ENCODE results near the gene SPATA13.

The SPATA13 gene

DNA sequence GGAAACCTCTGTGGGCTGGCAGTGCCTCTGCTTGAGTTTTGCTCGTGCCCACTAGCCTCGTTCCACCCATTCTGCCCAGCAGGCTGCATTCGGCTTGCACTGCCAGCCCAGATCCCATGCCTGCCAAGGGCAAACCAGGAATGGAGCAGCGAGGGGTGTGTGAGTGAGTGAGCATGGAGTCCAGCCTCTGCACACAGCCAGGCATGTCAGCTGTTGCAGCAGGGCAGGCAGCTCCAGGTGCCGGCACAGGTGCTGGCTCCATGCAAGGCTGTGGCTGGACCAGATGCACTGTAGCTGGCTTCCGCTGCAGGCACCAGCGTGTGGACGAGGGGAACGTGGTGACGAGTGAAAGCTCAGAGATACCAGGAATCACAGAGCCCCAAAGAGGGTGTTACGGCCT is 64.5 kb downstream of the SPATA13 start:
- no peaks in the 10 kb centered on the region for H3K27me3 ChIP-seq
- H3K9me3 ChIP-seq: no peaks in the 10 kb centered on the region
- H3K4me3 ChIP-seq (ENCODE audit: low read depth in 1 of 2, low read length in 1 of 2): no peak overlapping the region
- peaks cover 9 to 13% of the 10 kb centered on the region in 2 experiments for H3K4me1 ChIP-seq (ENCODE audit: control insufficient read depth in 1 of 2, insufficient read depth in 1 of 2, low read depth in 1 of 2, low read length in 1 of 2)
- TF ChIP-seq, protein P1, sequence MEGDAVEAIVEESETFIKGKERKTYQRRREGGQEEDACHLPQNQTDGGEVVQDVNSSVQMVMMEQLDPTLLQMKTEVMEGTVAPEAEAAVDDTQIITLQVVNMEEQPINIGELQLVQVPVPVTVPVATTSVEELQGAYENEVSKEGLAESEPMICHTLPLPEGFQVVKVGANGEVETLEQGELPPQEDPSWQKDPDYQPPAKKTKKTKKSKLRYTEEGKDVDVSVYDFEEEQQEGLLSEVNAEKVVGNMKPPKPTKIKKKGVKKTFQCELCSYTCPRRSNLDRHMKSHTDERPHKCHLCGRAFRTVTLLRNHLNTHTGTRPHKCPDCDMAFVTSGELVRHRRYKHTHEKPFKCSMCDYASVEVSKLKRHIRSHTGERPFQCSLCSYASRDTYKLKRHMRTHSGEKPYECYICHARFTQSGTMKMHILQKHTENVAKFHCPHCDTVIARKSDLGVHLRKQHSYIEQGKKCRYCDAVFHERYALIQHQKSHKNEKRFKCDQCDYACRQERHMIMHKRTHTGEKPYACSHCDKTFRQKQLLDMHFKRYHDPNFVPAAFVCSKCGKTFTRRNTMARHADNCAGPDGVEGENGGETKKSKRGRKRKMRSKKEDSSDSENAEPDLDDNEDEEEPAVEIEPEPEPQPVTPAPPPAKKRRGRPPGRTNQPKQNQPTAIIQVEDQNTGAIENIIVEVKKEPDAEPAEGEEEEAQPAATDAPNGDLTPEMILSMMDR (IDR thresholded peaks at IDR 0.05): no peak
- H3K36me3 ChIP-seq: no peaks in the 10 kb centered on the region
- no peak overlapping the region for H3K27ac ChIP-seq

DNA sequence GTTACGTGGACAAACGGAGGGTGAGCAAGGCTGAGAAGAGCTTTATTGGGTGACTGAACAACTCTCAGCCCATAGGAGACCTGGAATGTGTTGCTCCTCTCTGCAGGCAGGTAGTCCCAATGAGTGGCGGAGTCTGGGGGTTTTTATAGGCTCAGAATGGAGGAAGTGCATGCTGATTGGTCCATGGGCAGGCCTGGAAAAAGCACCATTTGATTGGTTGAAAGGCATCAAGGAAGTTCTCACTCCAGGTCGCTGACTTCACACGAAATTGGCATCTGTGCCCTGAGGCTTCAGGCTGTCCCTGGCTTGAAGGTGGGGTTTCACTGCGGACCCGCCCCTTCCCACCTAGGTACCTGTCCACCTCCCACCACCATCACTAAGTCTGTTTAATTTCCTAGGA is 65.4 kb downstream of the SPATA13 start:
- H3K27ac ChIP-seq: no peak overlapping the region
- TF ChIP-seq, protein P1 (IDR thresholded peaks at IDR 0.05): no peak
- no peaks in the 10 kb centered on the region for H3K27me3 ChIP-seq
- H3K4me1 ChIP-seq (ENCODE audit: control insufficient read depth in 1 of 2, insufficient read depth in 1 of 2, low read depth in 1 of 2, low read length in 1 of 2): peaks cover 9 to 13% of the 10 kb centered on the region in 2 experiments
- no peaks in the 10 kb centered on the region for H3K36me3 ChIP-seq
- no peak overlapping the region for H3K4me3 ChIP-seq (ENCODE audit: low read depth in 1 of 2, low read length in 1 of 2)
- H3K9me3 ChIP-seq: no peaks in the 10 kb centered on the region

DNA sequence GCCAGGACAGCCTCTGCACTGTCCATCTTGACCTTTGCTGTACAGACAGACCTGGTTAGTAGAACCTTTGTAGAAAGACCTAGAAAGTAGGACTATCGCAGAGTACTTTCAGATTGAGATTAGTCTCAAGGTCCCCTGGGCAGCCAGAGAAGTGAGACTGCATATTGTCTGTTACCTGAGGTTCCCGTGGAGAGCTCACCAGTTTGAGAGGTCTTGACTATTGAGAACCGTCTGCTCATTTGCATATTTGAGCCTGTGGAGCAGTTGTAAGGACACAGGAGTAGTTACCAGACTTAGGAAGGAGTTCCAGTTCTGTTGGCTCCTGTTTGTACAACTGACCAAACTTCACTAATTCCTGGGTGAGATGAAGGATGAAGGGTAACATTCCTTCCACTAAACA is 66.2 kb downstream of the SPATA13 start:
- H3K36me3 ChIP-seq: no peaks in the 10 kb centered on the region
- H3K27ac ChIP-seq: no peak overlapping the region
- H3K27me3 ChIP-seq: no peaks in the 10 kb centered on the region
- peaks cover 9 to 13% of the 10 kb centered on the region in 2 experiments for H3K4me1 ChIP-seq (ENCODE audit: control insufficient read depth in 1 of 2, insufficient read depth in 1 of 2, low read depth in 1 of 2, low read length in 1 of 2)
- no peaks in the 10 kb centered on the region for H3K9me3 ChIP-seq
- TF ChIP-seq, protein P1 (IDR thresholded peaks at IDR 0.05): no peak
- no peak overlapping the region for H3K4me3 ChIP-seq (ENCODE audit: low read depth in 1 of 2, low read length in 1 of 2)

DNA sequence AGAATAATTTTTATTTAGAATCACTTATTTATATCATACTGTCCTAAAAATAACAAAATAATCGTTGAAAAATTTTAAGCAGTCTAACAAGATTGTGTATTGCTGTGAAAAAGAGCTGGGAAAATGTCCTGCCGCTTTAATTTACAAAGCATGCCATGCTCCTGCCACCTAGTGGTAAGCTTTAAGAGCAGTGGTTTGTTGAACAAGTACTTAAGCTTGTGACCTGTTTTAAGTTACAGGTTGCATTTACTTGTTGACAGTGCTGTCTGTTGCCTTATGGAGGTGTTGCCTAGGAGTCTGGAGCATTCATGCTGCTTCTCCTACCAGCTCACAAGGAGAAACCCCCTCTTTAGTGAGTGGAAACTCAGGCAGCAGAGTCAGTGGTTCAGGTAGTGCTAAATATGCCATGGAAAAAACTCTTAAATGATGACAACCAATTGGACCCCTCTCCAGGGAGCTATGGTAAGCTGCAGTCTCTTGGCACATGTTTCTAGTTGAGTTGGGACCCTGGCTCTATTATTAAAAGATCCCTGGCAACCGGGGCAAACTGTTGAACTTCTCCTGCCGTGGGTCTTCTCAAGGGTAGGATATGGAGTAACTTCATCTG is 68.4 kb downstream of the SPATA13 start:
- Histone ChIP-seq H3K36me3 (no peaks in the 10 kb centered on the region), H3K9me3 (no peaks in the 10 kb centered on the region), H3K27me3 (no peaks in the 10 kb centered on the region), H3K27ac (no peak overlapping the region), H3K4me3 (ENCODE audit: low read depth in 1 of 2, low read length in 1 of 2) (no peak overlapping the region), H3K4me1 (ENCODE audit: control insufficient read depth in 1 of 2, insufficient read depth in 1 of 2, low read depth in 1 of 2, low read length in 1 of 2) (peaks cover 6 to 10% of the 10 kb centered on the region in 2 experiments)
- TF ChIP-seq, protein P1 (IDR thresholded peaks at IDR 0.05): peak; percentile 65

DNA sequence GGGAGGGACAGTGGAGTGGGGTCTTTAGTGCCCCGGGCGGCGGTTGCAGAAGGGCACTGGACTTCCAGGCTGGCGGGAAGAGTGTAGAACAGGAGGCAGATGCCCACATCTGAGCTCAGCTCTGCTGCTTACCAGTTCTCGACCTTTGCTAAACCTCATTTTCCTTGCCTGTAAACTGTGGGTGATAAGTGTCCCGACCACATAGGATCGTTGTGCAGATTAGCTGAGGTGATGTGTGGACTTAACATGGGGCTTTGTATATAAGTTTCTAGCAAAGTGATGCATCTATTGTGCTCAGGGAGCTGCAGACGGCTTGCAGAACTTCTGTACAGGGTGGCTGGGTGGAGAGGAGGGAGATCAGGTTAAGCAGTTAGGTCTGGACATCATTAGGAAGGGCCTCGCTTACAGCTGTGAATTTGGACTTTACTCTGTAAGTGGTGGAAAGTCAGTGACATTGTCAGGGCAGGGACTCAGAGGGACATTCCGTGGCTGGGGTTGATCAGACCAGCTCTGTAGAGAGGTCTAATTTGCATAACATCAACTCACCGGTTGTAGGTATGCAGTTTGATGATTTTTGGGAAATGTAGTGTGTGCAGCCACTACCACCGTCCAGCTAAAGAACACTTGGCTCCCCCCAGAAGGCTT is 70.0 kb downstream of the SPATA13 start:
- TF ChIP-seq, protein P1 (IDR thresholded peaks at IDR 0.05): no peak
- Histone ChIP-seq H3K27ac (no peak overlapping the region), H3K27me3 (no peaks in the 10 kb centered on the region), H3K9me3 (no peaks in the 10 kb centered on the region), H3K4me1 (ENCODE audit: control insufficient read depth in 1 of 2, insufficient read depth in 1 of 2, low read depth in 1 of 2, low read length in 1 of 2) (peaks cover 0 to 4% of the 10 kb centered on the region in 2 experiments), H3K36me3 (no peaks in the 10 kb centered on the region), H3K4me3 (ENCODE audit: low read depth in 1 of 2, low read length in 1 of 2) (no peak overlapping the region)

Measured in neutrophil (primary cell).